Suppressor macrophage treated with lipopolysaccharide for 1 hour (primary cell): Measurements from ENCODE around the gene MEF2A.

Source experiments
- DNase-seq, 3 donors: peaks; one replicate each; pipeline ENCODE4 v3.0.0-alpha.2; 2020 to 2022

MEF2A gene

DNA sequence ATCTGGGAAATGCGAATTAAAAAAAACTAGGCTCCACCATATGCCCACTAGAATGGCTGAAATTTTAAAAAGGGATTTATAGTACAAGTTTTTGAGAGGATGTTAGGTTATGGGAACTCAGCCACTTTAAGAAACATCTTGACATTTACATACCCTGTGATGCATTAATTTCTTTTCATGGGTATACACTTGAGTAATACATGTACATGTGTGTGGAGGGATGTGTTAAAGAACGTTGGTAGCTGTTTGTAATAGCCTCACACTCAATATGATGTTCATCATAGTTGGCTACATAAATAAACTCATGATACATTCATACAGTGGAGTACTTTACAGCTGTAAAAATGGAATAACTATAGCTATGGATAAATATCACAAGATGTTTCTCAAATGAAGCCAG, 40.9 kb downstream of the MEF2A start:
- DNase-seq, result no peak

DNA sequence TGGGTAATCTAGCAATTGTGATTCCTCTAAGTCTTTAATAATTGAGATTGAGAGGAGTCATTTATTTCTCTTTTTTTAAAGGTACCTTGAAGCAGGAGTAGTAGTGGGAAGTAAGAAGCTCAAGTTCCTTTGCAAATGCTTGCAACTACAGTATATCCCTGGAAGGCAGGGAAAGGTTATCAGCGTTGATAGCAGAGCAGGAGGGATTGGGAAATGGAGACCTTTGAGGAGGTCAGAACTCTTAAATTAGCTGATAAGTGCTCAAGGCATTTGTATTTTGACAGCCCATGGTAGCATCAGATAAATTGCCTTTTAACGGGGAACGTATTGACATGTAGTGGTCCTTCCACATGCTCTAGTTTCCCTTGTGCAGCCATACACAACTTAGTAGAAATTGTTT, 47.7 kb downstream of the MEF2A start:
- DNase-seq, result no peak

DNA sequence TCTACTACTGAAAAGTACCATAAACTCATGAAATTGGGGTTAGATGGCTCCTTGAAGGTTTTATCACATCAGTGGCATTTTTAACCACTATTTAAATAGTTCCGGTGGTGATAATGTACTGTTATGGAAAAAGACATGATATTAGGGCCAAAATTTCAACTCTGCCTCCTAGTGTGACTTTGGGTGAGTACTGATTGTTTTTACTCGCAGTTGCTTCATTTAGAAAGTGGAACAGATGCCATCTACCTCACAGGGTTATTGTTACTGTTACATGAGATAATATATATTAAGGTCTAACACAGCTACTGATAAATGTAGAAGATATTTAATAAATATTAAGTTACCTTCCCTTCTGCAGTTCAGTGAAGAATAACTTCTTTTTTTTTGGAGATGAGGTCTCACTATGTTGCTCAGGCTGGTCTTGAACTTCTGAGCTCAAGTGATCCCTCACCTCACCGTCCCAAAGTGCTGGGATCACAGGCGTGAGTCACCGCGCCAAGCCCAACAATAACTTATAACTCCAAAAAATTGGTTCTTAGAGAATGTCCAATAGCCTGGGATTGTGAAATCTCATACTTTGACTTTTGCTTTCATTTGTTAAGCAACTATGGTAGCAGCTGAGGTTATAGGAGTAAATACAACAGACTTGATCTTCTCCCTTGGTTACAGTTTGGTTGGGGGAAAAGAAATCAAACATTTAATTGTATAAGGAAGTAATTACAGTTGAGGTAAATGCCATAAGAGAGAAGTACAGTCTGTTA, 48.3 kb downstream of the MEF2A start:
- DNase-seq, result peak; percentile 59 to 85 (median 73)

- DNase-seq, result peak; percentile 43 to 65 (median 53)
Observed at GRCh38 chr15:99614749-99615288, 49.0 kb downstream of the MEF2A start.

DNA sequence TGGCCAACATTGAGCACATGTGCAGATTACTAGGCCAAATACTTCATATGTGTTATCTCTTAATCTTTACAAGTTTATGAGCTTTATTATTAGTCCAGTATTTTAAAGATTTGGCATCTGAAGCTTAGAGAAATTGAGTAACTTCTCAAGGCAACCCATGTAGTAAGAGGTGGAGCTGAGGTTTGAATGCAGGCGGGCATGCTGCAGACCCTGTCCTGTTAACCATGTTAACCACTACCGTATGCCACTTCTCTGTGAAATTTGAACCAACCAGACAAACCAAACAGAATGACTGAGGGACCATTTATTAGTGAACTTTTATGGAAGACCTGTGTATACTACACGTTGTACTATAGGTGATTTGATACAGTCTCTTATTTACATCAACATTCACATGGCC, 49.7 kb downstream of the MEF2A start:
- DNase-seq, result no peak

DNA sequence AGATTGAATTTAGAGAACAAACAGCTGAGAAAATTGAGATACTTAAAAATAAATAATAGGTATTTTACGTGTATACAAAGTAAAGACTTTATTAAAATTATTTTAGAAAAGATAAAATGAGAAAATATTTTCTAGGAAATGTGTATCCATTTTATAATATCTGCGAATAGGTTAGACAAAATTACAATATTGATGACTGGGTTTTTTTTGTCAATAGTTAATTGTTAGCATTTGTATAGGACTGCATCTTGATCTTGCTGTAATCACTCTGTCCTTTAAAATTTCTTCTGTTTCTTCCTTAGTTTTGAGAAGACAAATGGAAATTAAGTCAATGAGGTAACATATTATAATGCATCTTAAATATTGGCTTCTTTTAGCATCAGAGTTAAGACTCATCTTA, 50.3 kb downstream of the MEF2A start:
- DNase-seq, result no peak

DNA sequence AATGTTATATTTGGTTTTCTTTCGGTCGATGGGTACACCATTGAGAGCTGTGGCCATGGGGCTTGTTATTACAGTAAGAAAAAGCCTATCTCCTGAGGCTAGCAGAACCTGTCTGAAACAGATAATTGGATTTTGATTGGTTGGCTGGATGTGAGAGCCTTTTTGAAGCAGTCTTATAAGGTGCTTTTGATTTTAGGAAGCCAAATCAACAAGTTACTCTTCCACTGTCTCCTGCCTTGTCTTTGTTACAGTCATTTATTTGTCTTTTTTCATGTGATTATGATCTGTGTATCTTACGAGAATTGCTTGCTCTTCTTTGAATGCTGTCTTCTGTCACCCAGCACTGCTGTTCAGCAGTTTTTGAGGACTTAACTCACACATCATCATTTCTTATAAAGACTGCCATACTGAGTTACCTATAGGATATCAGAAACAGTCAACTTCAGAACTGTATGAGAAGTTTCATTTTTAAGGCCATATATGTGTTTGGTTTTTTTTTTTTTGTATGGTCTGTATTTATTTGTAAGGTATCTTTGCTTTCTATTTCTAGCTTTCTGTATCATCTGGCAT, 51.1 kb downstream of the MEF2A start:
- no peak for DNase-seq

- no peak for DNase-seq
Observed at GRCh38 chr15:99618941-99619411, 53.2 kb downstream of the MEF2A start.

DNA sequence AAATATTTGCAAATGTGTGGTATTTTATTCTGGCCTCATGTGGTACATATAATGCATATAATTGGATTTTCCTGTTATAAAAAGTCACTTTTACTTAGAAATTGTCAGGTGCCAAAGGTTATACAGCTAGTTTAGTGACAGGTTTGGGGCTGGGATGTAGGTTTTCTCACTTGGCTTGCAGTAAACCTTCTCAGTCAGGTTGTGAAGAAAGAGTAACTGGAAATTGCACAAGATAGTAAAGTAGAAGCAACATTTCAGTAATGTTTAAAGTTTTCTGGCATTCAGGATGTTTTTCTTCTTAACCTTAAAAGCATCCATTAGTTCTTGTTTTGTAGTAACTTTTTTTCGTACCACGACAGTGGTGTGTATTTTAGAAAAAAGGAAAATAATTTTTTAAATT, 53.9 kb downstream of the MEF2A start:
- peak in 1 of 3 donors; percentile 33 for DNase-seq

- DNase-seq, result no peak
Observed at GRCh38 chr15:99620178-99620577, 54.4 kb downstream of the MEF2A start.

GRCh38 chr15:99621767-99622166, 56.0 kb downstream of the MEF2A start:
- DNase-seq, result no peak

- no peak for DNase-seq
Observed at GRCh38 chr15:99628374-99629001, 62.7 kb downstream of the MEF2A start.

GRCh38 chr15:99630607-99631131, 64.9 kb downstream of the MEF2A start:
- DNase-seq, result no peak

GRCh38 chr15:99631255-99631654, 65.5 kb downstream of the MEF2A start:
- DNase-seq, result peak; percentile 76 to 88 (median 87)

- DNase-seq, result no peak
Observed at GRCh38 chr15:99632521-99632920, 66.7 kb downstream of the MEF2A start.

DNA sequence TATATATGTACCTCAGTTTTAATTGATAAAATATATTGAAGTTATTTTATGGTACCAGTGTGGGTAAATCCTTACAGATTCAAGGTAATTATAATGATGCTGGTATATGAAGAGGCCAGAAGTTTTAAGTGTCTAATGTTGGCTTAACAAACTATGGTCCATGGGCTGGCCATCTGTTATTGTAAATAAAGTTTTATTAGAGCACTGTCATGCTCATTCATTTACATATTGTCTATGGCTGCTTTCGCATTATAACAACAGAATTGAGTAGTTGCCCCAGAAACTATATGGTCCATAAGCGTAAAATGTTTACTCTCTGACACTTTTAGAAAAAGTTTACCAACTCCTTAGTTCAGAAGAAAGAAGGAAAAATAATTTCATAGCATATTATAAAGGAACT, 67.9 kb downstream of the MEF2A start:
- no peak for DNase-seq

DNA sequence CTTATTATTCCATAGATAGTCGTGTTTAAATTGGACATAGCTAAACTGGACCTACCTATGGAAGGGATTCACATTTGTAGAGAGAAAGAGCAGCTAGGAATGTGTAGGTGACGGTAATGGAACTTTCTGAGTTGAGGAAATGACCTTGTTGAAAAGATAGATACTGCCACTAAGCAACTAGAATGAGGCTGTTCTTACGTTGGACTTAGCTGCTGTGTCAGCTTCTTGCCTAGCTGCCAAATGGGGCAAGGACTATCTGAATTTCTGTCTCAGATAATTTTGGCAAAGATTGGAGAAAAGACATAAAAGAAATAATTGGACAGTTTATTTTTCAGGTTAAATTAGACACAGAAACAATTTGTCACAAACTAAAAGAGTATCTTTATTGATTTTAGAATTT, 68.8 kb downstream of the MEF2A start:
- DNase-seq, result no peak

DNA sequence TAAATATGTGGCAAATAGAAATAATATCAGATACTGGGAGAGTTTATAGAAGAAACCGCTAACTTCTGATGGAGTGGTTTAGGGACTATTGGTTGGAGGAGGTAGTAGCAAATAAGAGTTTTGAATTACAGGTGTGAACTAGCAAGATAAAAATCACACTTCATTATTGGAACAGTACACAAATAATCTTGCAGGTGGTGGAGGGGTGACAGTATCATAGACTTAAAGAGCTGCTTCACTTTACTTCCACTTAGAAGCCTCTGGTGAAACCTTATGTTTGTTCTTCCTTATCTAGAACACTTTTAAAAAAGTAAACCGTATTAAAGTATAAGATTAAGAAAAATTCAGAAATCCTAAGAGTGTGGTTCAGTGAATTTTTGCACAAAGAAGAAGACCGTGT, 69.4 kb downstream of the MEF2A start:
- no peak for DNase-seq

DNA sequence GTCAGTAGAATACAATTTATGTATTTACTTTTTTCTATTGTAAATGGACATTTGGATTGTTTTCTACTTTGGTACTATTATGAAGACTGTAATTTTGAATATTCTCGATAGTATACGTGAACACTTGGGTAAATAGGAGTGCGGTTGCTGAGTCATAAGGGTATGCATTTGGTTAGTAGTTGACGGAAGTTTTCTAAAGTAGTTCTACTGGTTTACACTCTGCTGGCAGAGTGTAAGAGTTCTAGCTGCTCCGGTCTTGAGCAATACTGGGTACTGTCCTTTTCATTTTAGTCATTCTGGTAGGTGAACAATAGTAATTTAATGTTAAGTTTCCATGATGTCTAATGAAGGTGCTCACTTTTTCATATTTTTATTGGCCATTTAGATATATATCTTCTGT, 70.0 kb downstream of the MEF2A start:
- no peak for DNase-seq

DNA sequence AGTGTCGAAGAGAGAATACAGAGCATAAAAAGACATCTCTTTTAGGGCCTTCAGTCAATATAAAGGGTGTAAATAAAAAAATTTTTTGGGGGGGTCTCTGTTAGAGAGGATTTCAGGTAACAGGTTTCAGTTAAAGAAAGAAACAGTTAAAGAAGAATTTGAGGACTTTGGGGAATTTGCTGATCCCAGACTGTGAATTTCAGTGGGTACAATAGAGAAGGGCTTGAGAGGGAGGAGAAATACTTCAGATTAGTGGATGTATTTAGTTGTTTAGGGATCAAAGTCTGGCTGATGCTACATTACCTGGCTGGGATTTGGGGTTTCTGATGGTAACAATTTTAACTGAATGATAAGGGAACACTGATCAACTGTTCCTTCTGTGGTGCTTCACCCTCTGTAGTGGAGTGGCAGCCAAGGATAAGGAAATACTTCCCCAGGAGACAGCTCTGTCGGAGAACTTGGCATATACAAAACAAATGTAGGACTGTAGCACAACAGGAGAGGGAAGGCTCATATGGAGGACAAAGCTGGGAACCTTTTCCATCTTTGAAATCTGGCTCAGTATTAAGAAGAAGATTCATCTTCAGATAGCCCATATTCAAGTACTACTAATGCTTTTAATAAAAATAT, 79.2 kb downstream of the MEF2A start:
- DNase-seq, result no peak

- DNase-seq, result no peak
Observed at GRCh38 chr15:99645543-99645935, 79.8 kb downstream of the MEF2A start.

DNA sequence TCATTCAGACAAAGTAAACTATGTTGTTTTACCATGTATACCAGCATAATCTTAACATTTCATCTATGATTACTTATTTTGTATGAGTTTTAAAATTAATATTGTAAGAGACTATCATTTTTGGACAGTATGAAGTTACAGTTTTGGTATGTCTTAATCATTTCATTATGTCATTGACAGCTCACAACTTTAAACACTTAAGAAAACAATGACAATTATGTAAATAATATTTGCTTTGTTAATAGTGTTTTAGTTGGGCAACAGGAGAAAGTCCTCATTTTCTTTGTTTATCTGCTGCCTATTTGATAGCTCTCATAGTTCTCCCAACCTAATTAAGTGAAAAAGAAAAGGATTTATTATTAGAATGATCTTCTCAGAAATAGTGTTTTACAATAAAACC, 80.2 kb downstream of the MEF2A start:
- no peak for DNase-seq
